Measurements from ENCODE around the gene PGBD4. TPM values are rescaled to one million over a fixed set of nuclear protein-coding genes. Genes with fewer than 3 reads are reported as not detected.

Gene PGBD4
- total RNA-seq, 1 donor from 2014 or later, result 2.0 TPM

DNA sequence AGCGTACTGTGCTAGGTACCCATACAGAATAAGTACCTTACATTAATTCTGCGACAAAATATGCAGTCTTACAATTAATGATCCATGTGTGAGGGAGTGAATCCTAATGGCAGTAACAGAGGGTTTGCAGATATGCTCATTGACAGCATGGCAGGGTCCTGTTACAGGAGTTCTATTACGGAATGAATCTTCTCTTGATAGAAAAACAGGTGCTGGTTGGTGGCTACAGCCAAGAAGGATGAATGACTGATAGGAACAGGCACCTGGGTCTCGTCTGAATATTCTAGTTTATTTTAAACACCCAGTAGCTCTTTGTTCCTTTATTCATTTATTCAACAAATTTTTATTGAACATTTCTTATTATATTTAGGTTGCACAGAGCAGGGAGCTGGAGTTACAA, 22.8 kb downstream of the PGBD4 start:
- H3K4me1 ChIP-seq, result no peaks in the 10 kb centered on the region
- H3K9me3 ChIP-seq (replicated peaks), result no peaks in the 10 kb centered on the region
- H3K36me3 ChIP-seq, result no peaks in the 10 kb centered on the region
- H3K27ac ChIP-seq (replicated peaks), result no peak overlapping the region
- no peaks in the 10 kb centered on the region for H3K27me3 ChIP-seq (ENCODE audit: low read depth)
- DNase-seq, result no peak
- TF ChIP-seq CTCF (IDR thresholded peaks at IDR 0.05; ENCODE audit: borderline replicate concordance), result no peak
- no peak overlapping the region for H3K4me3 ChIP-seq
- intact Hi-C loops (cut with micrococcal nuclease), result no loop called here

GRCh38 chr15:34125945-34126344, 24.1 kb downstream of the PGBD4 start:
- intact Hi-C loops (cut with micrococcal nuclease), result no loop called here

GRCh38 chr15:34126522-34126921, 24.6 kb downstream of the PGBD4 start:
- DNase-seq, result no peak
- Histone ChIP-seq H3K27me3 (ENCODE audit: low read depth) (no peaks in the 10 kb centered on the region), H3K36me3 (no peaks in the 10 kb centered on the region), H3K27ac (replicated peaks) (no peak overlapping the region), H3K9me3 (replicated peaks) (no peaks in the 10 kb centered on the region), H3K4me1 (no peaks in the 10 kb centered on the region), H3K4me3 (no peak overlapping the region)
- TF ChIP-seq CTCF (IDR thresholded peaks at IDR 0.05; ENCODE audit: borderline replicate concordance), result no peak
- intact Hi-C loops (cut with micrococcal nuclease), result no loop called here

More at GRCh38 chr15:34125945-34126344, 24.1 kb downstream of the PGBD4 start:
- no peak for TF ChIP-seq CTCF (IDR thresholded peaks at IDR 0.05; ENCODE audit: borderline replicate concordance)
- Histone ChIP-seq H3K27me3 (ENCODE audit: low read depth) (no peaks in the 10 kb centered on the region), H3K36me3 (no peaks in the 10 kb centered on the region), H3K27ac (replicated peaks) (no peak overlapping the region), H3K4me1 (no peaks in the 10 kb centered on the region), H3K9me3 (replicated peaks) (no peaks in the 10 kb centered on the region), H3K4me3 (no peak overlapping the region)
- DNase-seq, result no peak

DNA sequence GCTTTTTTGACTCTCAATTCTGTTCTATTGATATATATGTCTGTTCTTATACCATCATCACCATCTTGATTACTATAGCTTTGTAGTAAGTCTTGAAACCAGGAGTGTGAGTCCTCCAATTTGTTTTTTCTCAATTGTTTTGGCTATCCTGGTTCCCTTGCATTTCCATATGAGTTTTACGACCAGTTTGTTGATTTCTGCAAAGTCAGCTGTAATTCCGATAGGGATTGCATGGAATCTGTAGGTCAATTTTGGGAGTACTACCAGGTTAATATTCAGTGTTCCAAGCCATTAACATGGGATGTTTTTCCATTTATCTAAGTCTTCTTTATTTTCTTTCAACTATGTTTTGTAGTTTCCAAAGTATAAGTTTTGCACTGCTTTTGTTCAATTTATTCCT, 27.0 kb downstream of the PGBD4 start:
- Histone ChIP-seq H3K36me3 (no peaks in the 10 kb centered on the region), H3K4me3 (no peak overlapping the region), H3K9me3 (replicated peaks) (no peaks in the 10 kb centered on the region), H3K4me1 (no peaks in the 10 kb centered on the region), H3K27me3 (ENCODE audit: low read depth) (no peaks in the 10 kb centered on the region), H3K27ac (replicated peaks) (no peak overlapping the region)
- TF ChIP-seq CTCF (IDR thresholded peaks at IDR 0.05; ENCODE audit: borderline replicate concordance), result no peak
- intact Hi-C loops (cut with micrococcal nuclease), result no loop called here
- no peak for DNase-seq

GRCh38 chr15:34132881-34133280, 31.0 kb downstream of the PGBD4 start:
- Histone ChIP-seq H3K9me3 (replicated peaks) (no peaks in the 10 kb centered on the region), H3K27ac (replicated peaks) (no peak overlapping the region), H3K27me3 (ENCODE audit: low read depth) (no peaks in the 10 kb centered on the region), H3K4me3 (no peak overlapping the region), H3K36me3 (no peaks in the 10 kb centered on the region), H3K4me1 (no peaks in the 10 kb centered on the region)
- intact Hi-C loops (cut with micrococcal nuclease), result no loop called here
- DNase-seq, result no peak
- no peak for TF ChIP-seq CTCF (IDR thresholded peaks at IDR 0.05; ENCODE audit: borderline replicate concordance)

- Histone ChIP-seq H3K27ac (replicated peaks) (no peak overlapping the region), H3K9me3 (replicated peaks) (no peaks in the 10 kb centered on the region), H3K36me3 (peaks cover 5% of the 10 kb centered on the region), H3K4me3 (no peak overlapping the region), H3K4me1 (no peaks in the 10 kb centered on the region), H3K27me3 (ENCODE audit: low read depth) (no peaks in the 10 kb centered on the region)
- intact Hi-C loops (cut with micrococcal nuclease), result no loop called here
- DNase-seq, result no peak
- no peak for TF ChIP-seq CTCF (IDR thresholded peaks at IDR 0.05; ENCODE audit: borderline replicate concordance)
Observed at GRCh38 chr15:34133511-34133910, 31.6 kb downstream of the PGBD4 start.

Data from left ventricle myocardium inferior (tissue), 1 donor.